H9 (cell line): ENCODE measurements around the gene PSMA3. TPM values are rescaled to one million over a fixed set of nuclear protein-coding genes. Genes with fewer than 3 reads are reported as not detected.

Source experiments
- DNase-seq: peaks from one replicate; pipeline ENCODE4 v3.0.0-alpha.2; 2017
- H2AFZ ChIP-seq: one replicate; pipeline ENCODE4 v1.6.1; 2013; ENCODE audit warnings: mild to moderate bottlenecking, low read length, control low read depth, moderate library complexity
- H2AK5ac ChIP-seq: 2 replicates; pipeline ENCODE4 v1.6.1; 2013; ENCODE audit warnings: low read length, control low read depth, mixed read lengths; ENCODE audit not compliant: insufficient read length
- H2BK120ac ChIP-seq: one replicate; pipeline ENCODE4 v1.6.1; 2013; ENCODE audit warnings: low read depth, mild to moderate bottlenecking, low read length, control low read depth, inconsistent platforms; ENCODE audit not compliant: poor library complexity, severe bottlenecking
- H2BK12ac ChIP-seq: 2 replicates; pipeline ENCODE4 v1.6.1; 2013; ENCODE audit warnings: low read length, control low read depth, mixed read lengths, low read depth; ENCODE audit not compliant: insufficient read length
- H2BK15ac ChIP-seq: 2 replicates; pipeline ENCODE4 v1.6.1; 2013; ENCODE audit warnings: low read depth, low read length, control low read depth
- H2BK20ac ChIP-seq: one replicate; pipeline ENCODE4 v1.6.1; 2013; ENCODE audit warnings: low read depth, mild to moderate bottlenecking, low read length, control low read depth, inconsistent platforms; ENCODE audit not compliant: poor library complexity, severe bottlenecking
- H2BK5ac ChIP-seq: 2 replicates; pipeline ENCODE4 v1.6.1; 2013; ENCODE audit warnings: low read length, control low read depth, mixed read lengths; ENCODE audit not compliant: insufficient read length
- H3K14ac ChIP-seq: 2 replicates; pipeline ENCODE4 v1.6.1; 2013; ENCODE audit warnings: low read length, control low read depth; ENCODE audit not compliant: insufficient read depth
- H3K18ac ChIP-seq: 2 replicates; pipeline ENCODE4 v1.6.1; 2013; ENCODE audit warnings: low read depth, mild to moderate bottlenecking, mixed read lengths, low read length, control low read depth; ENCODE audit not compliant: insufficient read length
- H3K23ac ChIP-seq: 2 replicates; pipeline ENCODE4 v1.6.1; 2013; ENCODE audit warnings: low read length, control low read depth, mixed read lengths, low read depth; ENCODE audit not compliant: insufficient read length
- H3K23me2 ChIP-seq: 2 replicates; pipeline ENCODE4 v1.6.1; 2013; ENCODE audit warnings: low read depth, mild to moderate bottlenecking, mixed read lengths, low read length, control low read depth; ENCODE audit not compliant: insufficient read length, poor library complexity, severe bottlenecking
- H3K27ac ChIP-seq: 2 replicates; pipeline ENCODE4 v1.5.1; 2013; ENCODE audit warnings: low read length, control low read depth, mixed read lengths, low read depth; ENCODE audit not compliant: insufficient read length
- H3K27me3 ChIP-seq: 2 replicates; pipeline ENCODE4 v1.6.1; 2013; ENCODE audit warnings: low read length, control low read depth, inconsistent platforms; ENCODE audit not compliant: insufficient read depth
- H3K4ac ChIP-seq: 2 replicates; pipeline ENCODE4 v1.6.1; 2013; ENCODE audit warnings: low read depth, mild to moderate bottlenecking, control low read depth, inconsistent platforms, low read length, moderate library complexity
- H3K4me1 ChIP-seq: 2 replicates; pipeline ENCODE4 v1.6.1; 2013; ENCODE audit warnings: low read length, control low read depth, inconsistent platforms; ENCODE audit not compliant: insufficient read depth
- H3K4me2 ChIP-seq: 2 replicates; pipeline ENCODE4 v1.6.1; 2013; ENCODE audit warnings: low read length, control low read depth, mixed read lengths; ENCODE audit not compliant: insufficient read length, insufficient read depth
- H3K56ac ChIP-seq: 2 replicates; pipeline ENCODE4 v1.6.1; 2013; ENCODE audit warnings: low read depth, mild to moderate bottlenecking, mixed read lengths, low read length, control low read depth; ENCODE audit not compliant: insufficient read length
- H3K79me1 ChIP-seq: 2 replicates; pipeline ENCODE4 v1.6.1; 2013; ENCODE audit warnings: low read depth, mild to moderate bottlenecking, moderate library complexity, low read length, control low read depth, inconsistent platforms; ENCODE audit not compliant: insufficient read depth, poor library complexity, severe bottlenecking
- H3K79me2 ChIP-seq: 2 replicates; pipeline ENCODE4 v1.6.1; 2013; ENCODE audit warnings: low read length, control low read depth, inconsistent platforms; ENCODE audit not compliant: insufficient read depth
- H3K9ac ChIP-seq: 2 replicates; pipeline ENCODE4 v1.6.1; 2013; ENCODE audit warnings: low read length, control low read depth, mixed read lengths; ENCODE audit not compliant: insufficient read length; ENCODE audit errors: extremely low read depth
- H3K9me3 ChIP-seq: one replicate; pipeline ENCODE4 v1.6.1; 2013; ENCODE audit warnings: low read depth, low read length, inconsistent platforms; ENCODE audit not compliant: control insufficient read depth
- H3T11ph ChIP-seq: one replicate; pipeline ENCODE4 v1.6.1; 2013; ENCODE audit warnings: mild to moderate bottlenecking, low read length, control low read depth, inconsistent platforms
- H4K20me1 ChIP-seq: one replicate; pipeline ENCODE4 v1.6.1; 2013; ENCODE audit not compliant: control insufficient read depth, insufficient read length, insufficient read depth
- H4K5ac ChIP-seq: 2 replicates; pipeline ENCODE4 v1.6.1; 2013; ENCODE audit warnings: low read depth, mild to moderate bottlenecking, mixed read lengths, low read length, control low read depth; ENCODE audit not compliant: insufficient read length
- H4K8ac ChIP-seq: replicated peaks from 2 replicates; pipeline ENCODE4 v1.6.1; 2013; ENCODE audit warnings: low read length, control low read depth, mixed read lengths, low read depth; ENCODE audit not compliant: insufficient read length
- H4K91ac ChIP-seq: 2 replicates; pipeline ENCODE4 v1.6.1; 2013; ENCODE audit warnings: low read depth, mild to moderate bottlenecking, moderate library complexity, mixed read lengths, low read length, control low read depth; ENCODE audit not compliant: insufficient read length
- H3K27ac Mint-ChIP-seq, 3 experiments: 2 replicates in 2 of 3; 3 replicates in 1 of 3; pipeline ENCODE4 v1.8.0; 2020 to 2021; ENCODE audit warnings: mixed read lengths in 3 of 3, mild to moderate bottlenecking in 1 of 3, moderate library complexity in 1 of 3
- H3K27me3 Mint-ChIP-seq: 2 replicates; pipeline ENCODE4 v1.8.0; 2021; ENCODE audit warnings: low read depth, mild to moderate bottlenecking, moderate library complexity, mixed read lengths
- H3K36me3 Mint-ChIP-seq, 3 experiments: 2 replicates in 2 of 3; 3 replicates in 1 of 3; pipeline ENCODE4 v1.8.0; 2020 to 2021; ENCODE audit warnings: low read depth in 3 of 3, mixed read lengths in 3 of 3; ENCODE audit not compliant: insufficient read depth in 1 of 3
- H3K4me1 Mint-ChIP-seq, 2 experiments: 2 replicates each; pipeline ENCODE4 v1.8.0; 2020; ENCODE audit warnings: mixed read lengths in 2 of 2
- H3K4me3 Mint-ChIP-seq, 2 experiments: 2 replicates in 1 of 2; 3 replicates in 1 of 2; pipeline ENCODE4 v1.8.0; 2020 to 2021; ENCODE audit warnings: mild to moderate bottlenecking in 2 of 2, mixed read lengths in 2 of 2, moderate library complexity in 1 of 2
- H3K9me3 Mint-ChIP-seq, 2 experiments: 2 replicates in 1 of 2; 3 replicates in 1 of 2; pipeline ENCODE4 v1.8.0; 2020; ENCODE audit warnings: mild to moderate bottlenecking in 2 of 2, mixed read lengths in 2 of 2, moderate library complexity in 1 of 2
- WGBS: extraction: QIAGEN DNeasy Blood & Tissue Kit; methylation state at CpG from one replicate; pipeline ENCODE4 v1.1.7; 2013; ENCODE audit warnings: missing lambda C conversion rate, low lambda C conversion rate, mixed read lengths; ENCODE audit not compliant: insufficient read length; ENCODE audit errors: extremely low coverage; 5-methylcytosine and 5-hydroxymethylcytosine counted together
- total RNA-seq: library from RNA; stranded (reverse); gene quantifications from 2 replicates; pipeline ENCODE4 v1.2.1, GENCODE V29; 2021
- TF ChIP-seq, protein P1 (sequence below): fragments of 200-600 bp; sonication (generic); conservative IDR thresholded peaks from 3 replicates; pipeline ENCODE4 v1.8.0; 2021; ENCODE audit warnings: antibody characterized with exemption, mild to moderate bottlenecking

Gene PSMA3
- total RNA-seq, 1 experiment from 2014 or later, result 342 TPM

DNA sequence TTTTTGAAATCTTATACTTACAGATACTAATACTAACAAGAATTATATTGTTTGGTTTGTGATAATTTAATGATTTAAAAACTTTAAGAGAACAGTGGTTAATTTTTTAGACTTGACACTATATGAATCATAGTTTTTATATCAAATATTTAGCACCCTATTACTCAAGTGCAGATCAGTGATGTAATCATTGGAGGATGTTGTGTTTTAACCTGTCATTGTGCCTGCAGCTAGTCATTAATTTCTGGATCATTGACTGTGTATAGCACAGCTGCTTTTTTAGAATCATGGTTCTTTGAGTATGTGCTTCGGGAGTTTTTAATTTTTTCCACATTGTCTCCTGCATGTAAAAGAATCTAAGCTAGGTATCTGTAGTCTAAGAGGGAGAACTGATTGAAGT is 71.0 kb downstream of the PSMA3 start:
- no CpG with 5 or more reads among the region's 1 CpG for WGBS

More for the DNA sequence above, 71.0 kb downstream of the PSMA3 start:
- Histone ChIP-seq H3K56ac (no peak overlapping the region), H4K20me1 (no peaks in the 10 kb centered on the region), H3K27me3 (no peaks in the 10 kb centered on the region), H2BK120ac (no peak overlapping the region), H3T11ph (no peak overlapping the region), H3K79me1 (no peaks in the 10 kb centered on the region), H3K14ac (no peak overlapping the region), H3K27ac (no peak overlapping the region), H2BK5ac (no peak overlapping the region), H2BK12ac (no peak overlapping the region), H3K23ac (no peak overlapping the region), H3K9ac (no peak overlapping the region), H2BK20ac (no peak overlapping the region), H2AFZ (no peak overlapping the region), H3K23me2 (no peaks in the 10 kb centered on the region), H4K91ac (no peak overlapping the region), H3K4me1 (no peaks in the 10 kb centered on the region), H4K8ac (no peak overlapping the region), H3K18ac (no peak overlapping the region), H3K4me2 (no peak overlapping the region), H4K5ac (no peak overlapping the region), H2BK15ac (no peak overlapping the region), H2AK5ac (no peak overlapping the region), H3K4ac (no peak overlapping the region), H3K79me2 (no peaks in the 10 kb centered on the region), H3K9me3 (no peaks in the 10 kb centered on the region)
- TF ChIP-seq, protein P1, sequence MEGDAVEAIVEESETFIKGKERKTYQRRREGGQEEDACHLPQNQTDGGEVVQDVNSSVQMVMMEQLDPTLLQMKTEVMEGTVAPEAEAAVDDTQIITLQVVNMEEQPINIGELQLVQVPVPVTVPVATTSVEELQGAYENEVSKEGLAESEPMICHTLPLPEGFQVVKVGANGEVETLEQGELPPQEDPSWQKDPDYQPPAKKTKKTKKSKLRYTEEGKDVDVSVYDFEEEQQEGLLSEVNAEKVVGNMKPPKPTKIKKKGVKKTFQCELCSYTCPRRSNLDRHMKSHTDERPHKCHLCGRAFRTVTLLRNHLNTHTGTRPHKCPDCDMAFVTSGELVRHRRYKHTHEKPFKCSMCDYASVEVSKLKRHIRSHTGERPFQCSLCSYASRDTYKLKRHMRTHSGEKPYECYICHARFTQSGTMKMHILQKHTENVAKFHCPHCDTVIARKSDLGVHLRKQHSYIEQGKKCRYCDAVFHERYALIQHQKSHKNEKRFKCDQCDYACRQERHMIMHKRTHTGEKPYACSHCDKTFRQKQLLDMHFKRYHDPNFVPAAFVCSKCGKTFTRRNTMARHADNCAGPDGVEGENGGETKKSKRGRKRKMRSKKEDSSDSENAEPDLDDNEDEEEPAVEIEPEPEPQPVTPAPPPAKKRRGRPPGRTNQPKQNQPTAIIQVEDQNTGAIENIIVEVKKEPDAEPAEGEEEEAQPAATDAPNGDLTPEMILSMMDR, result no peak
- no peak for DNase-seq
- Mint-ChIP-seq H3K9me3 (no peaks in the 10 kb centered on the region), H3K27me3 (no peaks in the 10 kb centered on the region), H3K4me3 (no peak overlapping the region), H3K36me3 (peaks cover 10 to 24% (median 11%) of the 10 kb centered on the region in 3 experiments; a peak in 6 of 7 replicates), H3K4me1 (no peaks in the 10 kb centered on the region), H3K27ac (no peak overlapping the region)

Other genes with a start within 250 kb of the PSMA3 start
- 38.7 and 42.6 TPM in 2 replicates for gene ARMH4, start 92.6 kb upstream of the PSMA3 start, total RNA-seq
- gene ACTR10, start 44.7 kb upstream of the PSMA3 start, total RNA-seq, result 38.4 and 41.0 TPM in 2 replicates
- gene ARID4A, start 53.7 kb downstream of the PSMA3 start, total RNA-seq, result 12.9 and 13.2 TPM in 2 replicates
- gene TOMM20L, start 151.1 kb downstream of the PSMA3 start, total RNA-seq, result not detected in 2 replicates
- gene TIMM9, start 182.7 kb downstream of the PSMA3 start, total RNA-seq, result 51.4 and 52.3 TPM in 2 replicates
- 19.7 and 20.9 TPM in 2 replicates for gene KIAA0586, start 182.9 kb downstream of the PSMA3 start, total RNA-seq